ENCODE results near the gene CPAMD8. TPM values are rescaled to one million over a fixed set of nuclear protein-coding genes. Genes with fewer than 3 reads are reported as not detected.

CPAMD8 gene
- total and polyA plus RNA-seq, 2 of the 8 experiments (the other 6 are each of a cell fraction or from before 2014, with no cell fraction given): 6.1 to 9.2 TPM

DNA sequence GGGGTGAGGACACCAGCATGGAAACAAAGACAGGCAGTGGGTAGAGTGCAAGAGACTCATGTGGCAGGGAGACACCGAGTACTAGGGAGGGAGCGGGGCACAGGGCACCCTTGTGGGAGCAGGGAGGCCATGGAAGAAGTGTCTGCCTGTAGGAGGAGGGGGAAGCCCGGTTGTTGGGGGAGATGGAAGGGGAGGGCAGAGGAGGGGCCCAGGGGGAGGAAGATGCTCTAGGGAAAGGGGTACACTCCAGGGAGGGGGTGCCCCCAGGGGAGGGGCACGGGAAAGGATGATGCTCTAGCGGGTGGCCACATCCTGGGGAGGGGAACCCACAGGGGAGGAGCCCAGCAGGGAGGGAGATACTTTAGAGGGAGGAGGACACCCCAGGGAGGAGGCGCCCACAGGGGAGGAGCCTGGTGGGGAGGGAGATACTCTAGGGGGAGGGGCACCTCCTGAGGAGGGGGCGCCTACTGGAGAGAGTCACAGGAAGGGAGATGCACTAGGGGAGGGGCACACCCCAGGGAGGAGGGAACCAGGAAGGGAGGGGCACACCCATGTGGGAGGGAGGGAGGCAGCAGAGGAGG is 24.9 kb downstream of the CPAMD8 start:
- peaks cover 0 to 10% (median 0%) of the 10 kb centered on the region in 4 experiments; a peak in 2 of 7 replicates for H3K4me1 ChIP-seq (replicated peaks in 1 of 4; ENCODE audit: control insufficient read depth in 3 of 4, insufficient read depth in 4 of 4, low read length in 3 of 4)
- CTCF ChIA-PET (ENCODE audit: partially characterized antibody): no interaction called here
- H3K9ac ChIP-seq (replicated peaks in 1 of 4; ENCODE audit: extremely low read depth in 1 of 4, low read depth in 3 of 4, low read length in 3 of 4): no peak overlapping the region
- H3K9me3 ChIP-seq (ENCODE audit: insufficient read depth in 2 of 2, low read depth in 1 of 2, low read length in 1 of 2): 0 out of 4 replicates have a peak, but pooled peaks cover 0 to 5% of the 10 kb centered on the region in 2 experiments
- H3K4ac ChIP-seq (replicated peaks; ENCODE audit: insufficient read length, low read depth, low read length): no peak overlapping the region
- no peak overlapping the region for H2AFZ ChIP-seq (ENCODE audit: low read length)
- H4K5ac ChIP-seq (ENCODE audit: insufficient read length, low read depth, low read length): no peak overlapping the region
- no CpG with 5 or more reads among the region's 7 CpGs for WGBS, 2 experiments (ENCODE audit: extremely low coverage in 1 of 2, insufficient coverage in 1 of 2, insufficient read length in 1 of 2, insufficient replicate concordance in 2 of 2, low coverage in 1 of 2, low lambda C conversion rate in 2 of 2, missing lambda C conversion rate in 1 of 2)
- no peak overlapping the region for H2BK120ac ChIP-seq (replicated peaks; ENCODE audit: low read depth, low read length)
- H3K27me3 ChIP-seq (replicated peaks in 1 of 4; ENCODE audit: control insufficient read depth in 3 of 4, extremely low read depth in 1 of 4, insufficient read depth in 3 of 4, low read length in 3 of 4): no peaks in the 10 kb centered on the region
- H3K14ac ChIP-seq (ENCODE audit: insufficient read length): no peak overlapping the region
- TF ChIP-seq KDM4A (IDR thresholded peaks at IDR 0.05; ENCODE audit: low read depth, low read length, severe bottlenecking) (no peak), EGR1 (IDR thresholded peaks at IDR 0.05; ENCODE audit: borderline replicate concordance, low read depth, low read length) (peak; percentile 47; the same call in 1 of the 2 replicates)
- TF ChIP-seq, protein P1, sequence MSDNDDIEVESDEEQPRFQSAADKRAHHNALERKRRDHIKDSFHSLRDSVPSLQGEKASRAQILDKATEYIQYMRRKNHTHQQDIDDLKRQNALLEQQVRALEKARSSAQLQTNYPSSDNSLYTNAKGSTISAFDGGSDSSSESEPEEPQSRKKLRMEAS (IDR thresholded peaks at IDR 0.05): 0 out of 2 replicates have a peak, but pooled peaks have one; percentile 26
- H3K23me2 ChIP-seq (ENCODE audit: low read depth, low read length): no peaks in the 10 kb centered on the region; the same call in 1 of the 2 replicates
- no peak overlapping the region for H3K23ac ChIP-seq (ENCODE audit: insufficient read length)
- H3K18ac ChIP-seq (ENCODE audit: extremely low read depth, low read length): peak overlapping the region; percentile 38
- H3K27ac ChIP-seq (ENCODE audit: low read depth, low read length): no peak overlapping the region
- FAIRE-seq: no peak
- peak in 1 of 2 experiments; percentile 50 for DNase-seq (ENCODE audit: low read depth in 1 of 2, low spot score in 2 of 2)
- H2BK15ac ChIP-seq (ENCODE audit: low read length): 0 out of 2 replicates have a peak overlapping the region, but pooled peaks have one; percentile 88
- H3K79me1 ChIP-seq (ENCODE audit: low read depth, low read length): no peaks in the 10 kb centered on the region
- no peaks in the 10 kb centered on the region; a peak in 1 of 8 replicates for H3K36me3 ChIP-seq (ENCODE audit: control insufficient read depth in 2 of 4, insufficient read depth in 4 of 4, low read length in 3 of 4)
- POLR2A ChIA-PET (ENCODE audit: partially characterized antibody): no interaction called here
- H2BK12ac ChIP-seq (ENCODE audit: low read depth, low read length): peak overlapping the region; percentile 75; the same call in 1 of the 2 replicates
- no peak overlapping the region; a peak in 2 of 8 replicates for H3K4me3 ChIP-seq (ENCODE audit: extremely low read depth in 1 of 4, insufficient read depth in 2 of 4, low read depth in 3 of 4, low read length in 4 of 4)
- H4K8ac ChIP-seq (ENCODE audit: extremely low read depth, insufficient read depth, low read length): peak overlapping the region; percentile 53
- H3K79me2 ChIP-seq (ENCODE audit: control insufficient read depth in 1 of 2, insufficient read depth in 2 of 2, low read length in 2 of 2): no peaks in the 10 kb centered on the region
- no peak overlapping the region for H2AK5ac ChIP-seq (ENCODE audit: low read depth, low read length)
- H2BK5ac ChIP-seq (ENCODE audit: low read depth, low read length): peak overlapping the region; percentile 24; the same call in 1 of the 2 replicates
- H3K4me2 ChIP-seq (ENCODE audit: insufficient read depth in 1 of 2, low read depth in 2 of 2, low read length in 2 of 2): peak overlapping the region in 1 of 2 experiments; percentile 54; a peak in 2 of 4 replicates
- 0 out of 2 replicates have a peak overlapping the region, but pooled peaks have one; percentile 86 for H2BK20ac ChIP-seq (ENCODE audit: low read length)
- no peak overlapping the region for H3K56ac ChIP-seq (replicated peaks; ENCODE audit: insufficient read length, low read depth, low read length)
- H4K91ac ChIP-seq (replicated peaks; ENCODE audit: insufficient read length, low read length): no peak overlapping the region
- peaks cover 0 to 2% of the 10 kb centered on the region in 2 experiments for H4K20me1 ChIP-seq (replicated peaks in 1 of 2; ENCODE audit: control insufficient read depth in 1 of 2, insufficient read depth in 2 of 2, low read length in 2 of 2)

Data from H1 (cell line).